Mammary epithelial cell (primary cell): ENCODE results near the gene METTL2B.

ENCODE experiments used
- CTCF ChIP-seq, 2 donors: IDR thresholded peaks in 1 of 2; conservative IDR thresholded peaks in 1 of 2; 2 replicates each; pipeline ENCODE4 v1.5.1; 2011 to 2012; ENCODE audit warnings: inconsistent platforms in 2 of 2, low read length in 2 of 2, mild to moderate bottlenecking in 2 of 2, control low read depth in 1 of 2, low read depth in 1 of 2; ENCODE audit not compliant: insufficient read depth in 1 of 2; ENCODE audit errors: extremely low read depth in 1 of 2
- EZH2 ChIP-seq: IDR thresholded peaks from 2 replicates; pipeline ENCODE4 v1.6.1; 2012; ENCODE audit warnings: low read length, inconsistent platforms, borderline replicate concordance

- TF ChIP-seq CTCF (conservative IDR thresholded peaks at IDR 0.05 in 1 of 2, IDR thresholded peaks at IDR 0.05 in 1 of 2; ENCODE audit: extremely low read depth in 1 of 2, insufficient read depth in 1 of 2, low read depth in 1 of 2, low read length in 2 of 2), result no peak
- no peak for TF ChIP-seq EZH2
Observed at GRCh38 chr7:128453836-128454804, 22.4 kb upstream of the METTL2B start.
